Neural progenitor cell (in vitro differentiated cells): ENCODE data around the gene ANKK1. TPM values are rescaled to one million over a fixed set of nuclear protein-coding genes. Genes with fewer than 3 reads are reported as not detected.

ENCODE experiments used
- DNase-seq: peaks from one replicate; pipeline ENCODE4 v3.0.0-alpha.2; 2016; ENCODE audit warnings: low spot score
- H2AFZ ChIP-seq: fragments of 200-600 bp; sonication (generic); replicated peaks from 2 replicates; pipeline ENCODE4 v1.6.1; 2016; ENCODE audit warnings: antibody characterized with exemption
- H3F3A ChIP-seq: fragments of 200-600 bp; sonication (generic); 2 replicates; pipeline ENCODE4 v1.6.1; 2016; ENCODE audit warnings: antibody characterized with exemption, low read depth
- H3K27ac ChIP-seq: fragments of 200-600 bp; sonication (generic); 2 replicates; pipeline ENCODE4 v1.5.1; 2016; ENCODE audit warnings: mild to moderate bottlenecking
- H3K27me3 ChIP-seq: fragments of 200-600 bp; sonication (generic); 2 replicates; pipeline ENCODE4 v1.6.1; 2016; ENCODE audit warnings: mild to moderate bottlenecking, moderate library complexity
- H3K36me3 ChIP-seq: fragments of 200-600 bp; sonication (generic); 2 replicates; pipeline ENCODE4 v1.5.1; 2016
- H3K4me1 ChIP-seq: fragments of 200-600 bp; sonication (generic); 2 replicates; pipeline ENCODE4 v1.6.1; 2016; ENCODE audit warnings: mixed run types
- H3K4me2 ChIP-seq: fragments of 200-600 bp; sonication (generic); 2 replicates; pipeline ENCODE4 v1.6.1; 2016
- H3K4me3 ChIP-seq: fragments of 200-600 bp; sonication (generic); 2 replicates; pipeline ENCODE4 v1.5.1; 2016
- H3K79me2 ChIP-seq: fragments of 200-600 bp; sonication (generic); 2 replicates; pipeline ENCODE4 v1.6.1; 2016; ENCODE audit warnings: low read depth
- H3K9ac ChIP-seq: fragments of 200-600 bp; sonication (generic); 2 replicates; pipeline ENCODE4 v1.6.1; 2016
- H3K9me3 ChIP-seq: fragments of 200-600 bp; sonication (generic); 2 replicates; pipeline ENCODE4 v1.5.1; 2016; ENCODE audit warnings: low read depth
- H4K20me1 ChIP-seq: fragments of 200-600 bp; sonication (generic); 2 replicates; pipeline ENCODE4 v1.6.1; 2016; ENCODE audit warnings: low read depth
- H3K27ac Mint-ChIP-seq: 3 replicates; pipeline ENCODE4 v1.8.0; 2021; ENCODE audit warnings: mixed read lengths
- H3K27me3 Mint-ChIP-seq: 2 replicates; pipeline ENCODE4 v1.8.0; 2022; ENCODE audit warnings: low read depth, mild to moderate bottlenecking, inconsistent platforms, moderate library complexity, mixed read lengths; ENCODE audit not compliant: insufficient read depth
- H3K36me3 Mint-ChIP-seq: 3 replicates; pipeline ENCODE4 v1.8.0; 2021; ENCODE audit warnings: mixed read lengths
- H3K4me1 Mint-ChIP-seq: 3 replicates; pipeline ENCODE4 v1.8.0; 2021; ENCODE audit warnings: mixed read lengths
- H3K4me3 Mint-ChIP-seq: 3 replicates; pipeline ENCODE4 v1.8.0; 2021; ENCODE audit warnings: mild to moderate bottlenecking, moderate library complexity, mixed read lengths
- H3K9me3 Mint-ChIP-seq: 3 replicates; pipeline ENCODE4 v1.8.0; 2020; ENCODE audit warnings: mixed read lengths
- CTCF ChIP-seq: fragments of 200-600 bp; sonication (generic); IDR thresholded peaks from 2 replicates; pipeline ENCODE4 v1.5.1; 2017; ENCODE audit warnings: antibody characterized with exemption, mild to moderate bottlenecking
- EZH2 ChIP-seq: fragments of 200-600 bp; sonication (generic); IDR thresholded peaks from 2 replicates; pipeline ENCODE4 v1.6.1; 2017; ENCODE audit warnings: antibody characterized with exemption, mild to moderate bottlenecking, moderate library complexity
- EZH2phosphoT487 ChIP-seq: fragments of 200-600 bp; sonication (generic); IDR thresholded peaks from 2 replicates; pipeline ENCODE4 v1.6.1; 2017; ENCODE audit warnings: antibody characterized with exemption
- total RNA-seq: library from RNA; depleted of rRNA; stranded (reverse); fragments of >200 nt; gene quantifications from 2 replicates; pipeline ENCODE4 v1.2.3, GENCODE V29; 2015; ENCODE audit warnings: low replicate concordance

Gene ANKK1
- total RNA-seq, 1 donor from 2014 or later = not detected

GRCh38 chr11:113356203-113356602, 31.4 kb upstream of the ANKK1 start:
- H3K4me3 ChIP-seq = no peak overlapping the region
- no peaks in the 10 kb centered on the region for H3F3A ChIP-seq
- Mint-ChIP-seq H3K4me1 (no peaks in the 10 kb centered on the region), H3K27ac (no peak overlapping the region), H3K4me3 (no peak overlapping the region), H3K36me3 (peaks cover 45% of the 10 kb centered on the region), H3K27me3 (no peaks in the 10 kb centered on the region), H3K9me3 (peaks cover 7% of the 10 kb centered on the region)
- no peaks in the 10 kb centered on the region for H3K9me3 ChIP-seq
- no peak for DNase-seq
- H3K9ac ChIP-seq = no peak overlapping the region
- H4K20me1 ChIP-seq = no peaks in the 10 kb centered on the region
- H3K4me1 ChIP-seq = no peaks in the 10 kb centered on the region
- H2AFZ ChIP-seq = no peak overlapping the region
- H3K27ac ChIP-seq = no peak overlapping the region
- no peaks in the 10 kb centered on the region for H3K79me2 ChIP-seq
- no peak overlapping the region for H3K4me2 ChIP-seq
- H3K27me3 ChIP-seq = no peaks in the 10 kb centered on the region
- H3K36me3 ChIP-seq = no peaks in the 10 kb centered on the region
- TF ChIP-seq CTCF = no peak
- no peak for TF ChIP-seq EZH2phosphoT487
- no peak for TF ChIP-seq EZH2

- Mint-ChIP-seq H3K36me3 (peaks cover 8% of the 10 kb centered on the region), H3K27me3 (no peaks in the 10 kb centered on the region), H3K4me3 (no peak overlapping the region), H3K9me3 (no peaks in the 10 kb centered on the region), H3K27ac (no peak overlapping the region), H3K4me1 (no peaks in the 10 kb centered on the region)
- Histone ChIP-seq H3K27me3 (no peaks in the 10 kb centered on the region), H3K4me3 (no peak overlapping the region), H3K4me2 (no peak overlapping the region), H3K9ac (no peak overlapping the region), H3K79me2 (no peaks in the 10 kb centered on the region), H4K20me1 (no peaks in the 10 kb centered on the region), H3K36me3 (no peaks in the 10 kb centered on the region), H3K4me1 (no peaks in the 10 kb centered on the region), H3F3A (no peaks in the 10 kb centered on the region), H2AFZ (no peak overlapping the region), H3K27ac (no peak overlapping the region), H3K9me3 (no peaks in the 10 kb centered on the region)
- DNase-seq = no peak
- TF ChIP-seq CTCF (no peak), EZH2 (no peak), EZH2phosphoT487 (no peak)
These were observed 24.2 kb upstream of the ANKK1 start for GRCh38 chr11:113363406-113363805.

DNA sequence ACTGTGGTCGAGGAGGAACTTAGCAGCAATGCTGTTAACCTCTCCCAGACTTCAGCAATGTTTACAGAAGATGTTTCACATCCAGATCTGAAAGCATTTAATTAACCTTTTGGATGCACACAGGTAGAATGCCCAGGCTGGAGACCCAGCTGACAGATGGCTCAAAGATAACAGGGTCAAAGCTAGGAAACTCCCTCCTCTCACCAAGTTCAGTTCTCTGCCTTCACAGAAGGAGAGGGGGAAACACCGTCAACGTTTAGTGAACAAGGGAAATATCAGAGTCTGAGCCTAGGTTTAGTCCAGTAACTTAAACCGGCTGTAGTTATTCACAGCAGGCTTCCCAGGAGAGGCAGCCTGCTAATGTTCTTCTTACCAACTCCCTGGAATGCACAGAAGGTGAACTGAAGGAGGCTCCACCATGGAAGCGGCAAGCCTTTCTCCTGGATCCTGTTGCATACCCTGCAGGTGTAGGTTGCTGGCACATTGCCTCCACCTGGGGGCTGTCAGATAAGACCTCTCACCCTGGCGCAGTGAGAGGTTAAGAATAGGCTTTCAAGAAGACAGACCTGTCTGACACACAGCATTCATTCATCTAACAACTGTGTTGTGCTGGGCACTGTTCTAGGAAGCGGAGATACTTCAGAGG, 23.5 kb upstream of the ANKK1 start:
- H3K27ac Mint-ChIP-seq = no peak overlapping the region
- no peak overlapping the region for H3K4me3 Mint-ChIP-seq
- TF ChIP-seq EZH2 = no peak
- TF ChIP-seq EZH2phosphoT487 = no peak
- no peak for TF ChIP-seq CTCF
- H4K20me1 ChIP-seq = no peaks in the 10 kb centered on the region
- H3F3A ChIP-seq = no peaks in the 10 kb centered on the region
- H3K27me3 Mint-ChIP-seq = no peaks in the 10 kb centered on the region
- H3K4me3 ChIP-seq = no peak overlapping the region
- H3K9ac ChIP-seq = no peak overlapping the region
- H3K4me2 ChIP-seq = no peak overlapping the region
- no peaks in the 10 kb centered on the region for H3K4me1 ChIP-seq
- H2AFZ ChIP-seq = no peak overlapping the region
- no peak overlapping the region for H3K27ac ChIP-seq
- H3K36me3 ChIP-seq = no peaks in the 10 kb centered on the region
- no peaks in the 10 kb centered on the region for H3K9me3 ChIP-seq
- H3K27me3 ChIP-seq = no peaks in the 10 kb centered on the region
- H3K4me1 Mint-ChIP-seq = no peaks in the 10 kb centered on the region
- H3K79me2 ChIP-seq = no peaks in the 10 kb centered on the region
- H3K9me3 Mint-ChIP-seq = no peaks in the 10 kb centered on the region
- DNase-seq = no peak
- H3K36me3 Mint-ChIP-seq = peaks cover 6% of the 10 kb centered on the region
